ENCODE results near the gene NR1D1.

The NR1D1 gene

GRCh38 chr17:40097087-40097486, 3.3 kb downstream of the NR1D1 start:
- no peak for DNase-seq (ENCODE audit: low read depth in 2 of 2)

- peak; percentile 52 to 64 for DNase-seq (ENCODE audit: low read depth in 2 of 2)
These were observed 4.2 kb downstream of the NR1D1 start for GRCh38 chr17:40095944-40096791.

GRCh38 chr17:40095351-40095943, 4.9 kb downstream of the NR1D1 start:
- no peak for DNase-seq (ENCODE audit: low read depth in 2 of 2)

- DNase-seq (ENCODE audit: low read depth in 2 of 2): no peak
These were observed 5.5 kb downstream of the NR1D1 start for GRCh38 chr17:40094874-40095273.

GRCh38 chr17:40093580-40094201, 6.7 kb downstream of the NR1D1 start:
- DNase-seq (ENCODE audit: low read depth in 2 of 2): no peak

- DNase-seq (ENCODE audit: low read depth in 2 of 2): no peak
These were observed 7.3 kb downstream of the NR1D1 start for GRCh38 chr17:40093005-40093579.

GRCh38 chr17:40092581-40092980, 7.8 kb downstream of the NR1D1 start:
- DNase-seq (ENCODE audit: low read depth in 2 of 2): no peak

GRCh38 chr17:40091691-40092397, 8.5 kb downstream of the NR1D1 start:
- DNase-seq (ENCODE audit: low read depth in 2 of 2): no peak

GRCh38 chr17:40090237-40091119, 9.9 kb downstream of the NR1D1 start:
- DNase-seq (ENCODE audit: low read depth in 2 of 2): no peak

- DNase-seq (ENCODE audit: low read depth in 2 of 2): no peak
These were observed 11.1 kb downstream of the NR1D1 start for GRCh38 chr17:40089077-40089895.

- no peak for DNase-seq (ENCODE audit: low read depth in 2 of 2)
These were observed 12.3 kb downstream of the NR1D1 start for GRCh38 chr17:40087903-40088718.

GRCh38 chr17:40087049-40087794, 13.2 kb downstream of the NR1D1 start:
- DNase-seq (ENCODE audit: low read depth in 2 of 2): no peak

GRCh38 chr17:40086150-40087044, 14.0 kb downstream of the NR1D1 start:
- DNase-seq (ENCODE audit: low read depth in 2 of 2): no peak

- DNase-seq (ENCODE audit: low read depth in 2 of 2): no peak
These were observed 15.9 kb downstream of the NR1D1 start for GRCh38 chr17:40084477-40084876.

- DNase-seq (ENCODE audit: low read depth in 2 of 2): no peak
These were observed 20.8 kb downstream of the NR1D1 start for GRCh38 chr17:40079545-40079944.

- no peak for DNase-seq (ENCODE audit: low read depth in 2 of 2)
These were observed 23.8 kb downstream of the NR1D1 start for GRCh38 chr17:40076591-40076990.

GRCh38 chr17:40075942-40076498, 24.4 kb downstream of the NR1D1 start:
- DNase-seq (ENCODE audit: low read depth in 2 of 2): no peak
